Chondrocyte (in vitro differentiated cells): ENCODE measurements around the gene GRB7. TPM values are rescaled to one million over a fixed set of nuclear protein-coding genes. Genes with fewer than 3 reads are reported as not detected.

ENCODE experiments used
- DNase-seq: peaks from one replicate; pipeline ENCODE4 v3.0.0; 2021; ENCODE audit warnings: mixed read lengths, low spot score
- H3K27ac Mint-ChIP-seq: one replicate; pipeline ENCODE4 v1.8.0; 2021; ENCODE audit warnings: mild to moderate bottlenecking, moderate library complexity, mixed read lengths; ENCODE audit not compliant: unreplicated experiment
- H3K27me3 Mint-ChIP-seq: 2 replicates; pipeline ENCODE4 v1.8.0; 2021; ENCODE audit warnings: low read depth, mixed read lengths
- H3K36me3 Mint-ChIP-seq: 2 replicates; pipeline ENCODE4 v1.8.0; 2021; ENCODE audit warnings: low read depth, mixed read lengths
- H3K4me1 Mint-ChIP-seq: 2 replicates; pipeline ENCODE4 v1.8.0; 2021; ENCODE audit warnings: low read depth, mild to moderate bottlenecking, mixed read lengths
- H3K4me3 Mint-ChIP-seq: one replicate; pipeline ENCODE4 v1.8.0; 2021; ENCODE audit warnings: mild to moderate bottlenecking, moderate library complexity, mixed read lengths; ENCODE audit not compliant: unreplicated experiment
- H3K9me3 Mint-ChIP-seq: 2 replicates; pipeline ENCODE4 v1.8.0; 2021; ENCODE audit warnings: low read depth, mixed read lengths
- total RNA-seq: library from RNA; stranded (reverse); gene quantifications from 3 replicates; pipeline ENCODE4 v1.2.1, GENCODE V29; 2021
- TF ChIP-seq, protein P1 (sequence below): fragments of 200-600 bp; sonication (generic); IDR thresholded peaks from 2 replicates; pipeline ENCODE4 v1.5.0; 2021; ENCODE audit warnings: antibody characterized with exemption, mild to moderate bottlenecking, moderate library complexity

GRB7 gene
- total RNA-seq, 1 donor from 2014 or later = not detected

DNA sequence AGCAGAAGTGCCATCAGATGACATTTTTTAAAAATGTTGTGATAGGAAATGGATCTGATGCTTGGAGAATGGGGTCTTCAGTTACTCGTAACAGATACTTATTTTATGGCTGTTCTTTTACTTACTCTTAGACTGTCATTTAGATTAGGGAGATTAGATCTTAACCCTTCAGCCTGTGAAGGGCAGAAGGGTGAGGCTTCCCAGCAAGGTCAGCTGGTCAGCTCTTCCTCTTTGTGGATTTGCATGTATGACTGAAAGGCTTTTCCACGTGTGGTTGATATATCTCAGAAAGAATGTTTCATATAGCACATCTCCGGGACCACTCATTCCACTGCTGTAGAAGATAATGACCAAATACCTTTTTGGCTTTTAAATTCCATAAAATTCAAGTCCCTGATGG lies 27.4 kb downstream of the GRB7 start:
- no peak for DNase-seq
- no peak overlapping the region for H3K27ac Mint-ChIP-seq
- H3K9me3 Mint-ChIP-seq = peaks cover 4% of the 10 kb centered on the region
- TF ChIP-seq, protein P1, sequence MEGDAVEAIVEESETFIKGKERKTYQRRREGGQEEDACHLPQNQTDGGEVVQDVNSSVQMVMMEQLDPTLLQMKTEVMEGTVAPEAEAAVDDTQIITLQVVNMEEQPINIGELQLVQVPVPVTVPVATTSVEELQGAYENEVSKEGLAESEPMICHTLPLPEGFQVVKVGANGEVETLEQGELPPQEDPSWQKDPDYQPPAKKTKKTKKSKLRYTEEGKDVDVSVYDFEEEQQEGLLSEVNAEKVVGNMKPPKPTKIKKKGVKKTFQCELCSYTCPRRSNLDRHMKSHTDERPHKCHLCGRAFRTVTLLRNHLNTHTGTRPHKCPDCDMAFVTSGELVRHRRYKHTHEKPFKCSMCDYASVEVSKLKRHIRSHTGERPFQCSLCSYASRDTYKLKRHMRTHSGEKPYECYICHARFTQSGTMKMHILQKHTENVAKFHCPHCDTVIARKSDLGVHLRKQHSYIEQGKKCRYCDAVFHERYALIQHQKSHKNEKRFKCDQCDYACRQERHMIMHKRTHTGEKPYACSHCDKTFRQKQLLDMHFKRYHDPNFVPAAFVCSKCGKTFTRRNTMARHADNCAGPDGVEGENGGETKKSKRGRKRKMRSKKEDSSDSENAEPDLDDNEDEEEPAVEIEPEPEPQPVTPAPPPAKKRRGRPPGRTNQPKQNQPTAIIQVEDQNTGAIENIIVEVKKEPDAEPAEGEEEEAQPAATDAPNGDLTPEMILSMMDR = no peak
- H3K4me1 Mint-ChIP-seq = peaks cover 11% of the 10 kb centered on the region
- no peaks in the 10 kb centered on the region for H3K36me3 Mint-ChIP-seq
- no peak overlapping the region for H3K4me3 Mint-ChIP-seq
- peaks cover 28% of the 10 kb centered on the region for H3K27me3 Mint-ChIP-seq

DNA sequence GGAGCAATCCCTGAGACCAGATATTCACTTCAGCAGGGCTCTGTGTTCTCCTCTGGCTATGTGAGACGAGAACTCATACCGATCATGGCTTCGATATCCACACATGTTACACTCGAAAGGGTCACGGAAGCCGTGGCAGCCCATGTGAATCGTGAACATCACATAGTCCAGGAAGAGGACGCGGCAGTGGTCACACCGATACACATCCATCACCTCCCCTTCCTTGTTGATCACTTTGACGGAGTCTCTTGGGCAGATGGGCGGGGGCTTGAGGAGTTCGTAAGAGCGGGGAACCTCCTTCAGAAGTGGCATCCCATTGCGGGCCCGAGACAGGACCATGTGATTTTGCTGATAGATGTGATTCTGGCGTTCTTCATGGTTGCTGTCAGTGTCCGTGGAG lies 28.0 kb downstream of the GRB7 start:
- Mint-ChIP-seq H3K9me3 (peaks cover 4% of the 10 kb centered on the region), H3K4me3 (no peak overlapping the region), H3K36me3 (no peaks in the 10 kb centered on the region), H3K27me3 (peaks cover 28% of the 10 kb centered on the region), H3K4me1 (peaks cover 11% of the 10 kb centered on the region), H3K27ac (no peak overlapping the region)
- TF ChIP-seq, protein P1 = no peak
- no peak for DNase-seq

DNA sequence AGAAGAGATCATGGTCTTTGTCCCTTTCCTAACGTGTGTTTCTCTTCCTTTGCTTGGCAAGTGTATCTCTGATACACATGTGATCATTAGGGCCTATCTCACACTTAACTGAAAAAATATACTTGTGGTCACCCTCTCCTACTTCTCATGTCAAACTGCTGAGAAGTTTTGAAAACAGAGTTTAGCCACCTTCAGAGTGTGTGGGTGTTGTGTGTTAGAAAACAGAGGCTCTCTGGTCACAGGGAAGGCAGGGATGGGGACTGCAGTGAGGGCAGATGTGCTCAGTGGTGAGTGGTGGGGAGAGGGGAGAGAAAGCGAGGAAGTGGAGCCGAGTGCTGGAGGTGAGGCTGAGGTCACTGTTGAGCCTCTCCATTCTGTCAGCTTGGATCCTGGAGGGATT lies 29.4 kb downstream of the GRB7 start:
- DNase-seq = no peak
- H3K36me3 Mint-ChIP-seq = peaks cover 3% of the 10 kb centered on the region
- H3K27me3 Mint-ChIP-seq = peaks cover 36% of the 10 kb centered on the region
- no peak overlapping the region for H3K27ac Mint-ChIP-seq
- TF ChIP-seq, protein P1 = no peak
- H3K4me1 Mint-ChIP-seq = peaks cover 11% of the 10 kb centered on the region
- H3K4me3 Mint-ChIP-seq = no peak overlapping the region
- H3K9me3 Mint-ChIP-seq = peaks cover 4% of the 10 kb centered on the region

DNA sequence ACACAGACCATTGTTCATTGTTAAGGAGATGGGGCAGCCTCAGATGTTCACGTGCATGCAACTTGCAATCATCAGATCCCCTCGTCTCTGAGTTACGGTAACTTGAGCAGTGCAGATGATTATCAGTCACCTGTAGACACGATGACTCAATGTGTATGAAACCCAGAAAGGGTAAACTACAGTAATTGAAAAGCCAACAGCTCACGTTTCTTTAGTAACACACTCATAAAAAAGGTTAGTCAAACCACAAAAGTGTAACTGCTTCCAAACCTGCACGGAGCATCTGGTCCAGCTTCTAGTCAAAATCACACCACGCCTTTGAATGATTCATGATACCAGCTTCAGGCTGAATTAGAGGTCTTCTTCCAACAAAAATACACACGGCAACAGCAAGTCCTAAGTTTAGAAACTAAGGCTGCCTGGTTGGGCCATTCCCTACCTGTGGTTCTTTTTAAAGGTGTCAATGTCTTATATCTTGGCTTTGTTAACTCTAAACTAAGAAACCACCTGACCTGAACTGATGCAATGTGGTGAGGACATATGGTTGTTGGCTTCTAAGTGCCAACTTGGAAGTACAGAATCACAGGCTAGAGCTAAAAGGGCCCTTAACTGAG lies 32.3 kb downstream of the GRB7 start:
- Mint-ChIP-seq H3K9me3 (peaks cover 4% of the 10 kb centered on the region), H3K27me3 (peaks cover 50% of the 10 kb centered on the region), H3K36me3 (peaks cover 3% of the 10 kb centered on the region), H3K4me1 (no peaks in the 10 kb centered on the region), H3K4me3 (no peak overlapping the region), H3K27ac (no peak overlapping the region)
- no peak for DNase-seq
- TF ChIP-seq, protein P1 = no peak

DNA sequence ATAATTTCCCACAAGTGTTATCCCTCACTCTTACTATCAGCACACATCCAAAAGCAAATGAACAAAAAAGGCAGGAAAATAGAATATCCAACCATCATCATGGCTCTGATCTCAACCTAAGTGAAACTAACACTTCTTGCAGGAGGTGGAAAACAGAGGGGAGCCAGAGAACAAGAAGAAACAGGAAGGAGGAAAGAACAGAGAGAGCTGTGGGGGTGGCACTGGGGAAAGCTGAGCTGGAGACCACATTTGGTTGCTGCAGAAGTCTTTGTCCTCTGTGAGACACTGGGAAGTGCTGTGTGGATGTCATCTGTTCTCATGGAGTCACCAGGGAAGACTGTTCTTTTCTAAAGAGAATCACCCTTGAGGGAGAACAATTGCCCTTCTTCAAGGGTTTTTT lies 34.7 kb downstream of the GRB7 start:
- Mint-ChIP-seq H3K9me3 (no peaks in the 10 kb centered on the region), H3K27ac (no peak overlapping the region), H3K27me3 (peaks cover 57% of the 10 kb centered on the region), H3K4me3 (no peak overlapping the region), H3K36me3 (peaks cover 3% of the 10 kb centered on the region), H3K4me1 (no peaks in the 10 kb centered on the region)
- TF ChIP-seq, protein P1 = no peak
- no peak for DNase-seq
